Activated naive CD4-positive, alpha-beta T cell treated with anti-CD3 and anti-CD28 coated beads, Interleukin-2, amount 50 U/mL, for 24 hours (primary cell): Measurements from ENCODE around the gene CDC42EP4.
"Not testable (repeated sequence)": the region's sequence is repeated elsewhere in the genome, so short reads cannot be mapped to it uniquely, and the experiment has no call there.

ENCODE experiments used
- H3K27ac Mint-ChIP-seq: one replicate; pipeline ENCODE4 v1.8.0; 2021; ENCODE audit warnings: mild to moderate bottlenecking, mixed read lengths
- H3K27me3 Mint-ChIP-seq: one replicate; pipeline ENCODE4 v1.8.0; 2021; ENCODE audit warnings: mixed read lengths
- H3K36me3 Mint-ChIP-seq: one replicate; pipeline ENCODE4 v1.8.0; 2021; ENCODE audit warnings: mixed read lengths
- H3K4me1 Mint-ChIP-seq: one replicate; pipeline ENCODE4 v1.8.0; 2021; ENCODE audit warnings: mixed read lengths
- H3K4me3 Mint-ChIP-seq: one replicate; pipeline ENCODE4 v1.8.0; 2021; ENCODE audit warnings: mild to moderate bottlenecking, mixed read lengths
- H3K9me3 Mint-ChIP-seq: one replicate; pipeline ENCODE4 v1.8.0; 2021; ENCODE audit warnings: mixed read lengths

The CDC42EP4 gene

DNA sequence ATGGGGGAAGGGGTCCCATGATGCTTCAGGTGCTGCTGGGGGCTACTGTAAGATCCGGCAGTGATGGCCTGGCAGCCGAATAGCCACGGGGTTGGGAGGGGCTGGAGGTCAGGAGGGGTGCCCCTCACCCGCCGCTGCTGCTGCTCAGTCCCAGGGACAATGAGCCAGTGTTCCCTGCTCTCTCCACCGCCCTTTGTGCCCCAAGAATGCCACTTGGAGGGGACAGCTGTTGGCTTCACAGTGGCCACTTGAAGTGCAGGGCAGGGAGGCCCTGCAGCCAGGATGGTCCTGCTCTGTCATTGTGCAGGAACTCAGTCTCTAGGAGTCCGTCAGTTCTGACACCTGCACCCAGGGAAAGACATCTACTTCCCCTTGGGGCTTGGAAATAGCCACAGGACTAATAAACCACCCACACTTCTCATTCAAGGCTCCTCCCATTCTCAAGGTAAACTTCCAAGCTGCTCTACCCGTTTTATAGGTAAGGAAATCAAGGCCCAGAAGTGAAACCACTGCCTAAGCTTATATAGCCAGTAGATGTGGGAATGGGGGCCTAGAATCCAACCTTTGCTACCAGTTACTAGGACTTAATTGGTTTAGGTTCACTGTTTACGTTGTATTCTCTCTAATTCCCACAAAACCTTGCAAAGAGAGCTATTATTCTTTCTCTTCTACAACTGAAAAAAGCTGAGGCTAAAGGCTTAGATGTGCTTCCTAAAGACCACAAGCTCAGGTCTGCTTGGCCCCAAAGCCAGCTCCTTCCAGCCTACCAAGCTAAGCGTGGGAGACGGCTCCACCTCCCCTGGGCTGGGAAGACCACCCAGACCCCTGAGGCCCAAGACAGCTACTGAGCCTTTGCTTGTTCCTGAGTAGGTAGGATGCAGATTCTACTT, 43.9 kb downstream of the CDC42EP4 start:
- Mint-ChIP-seq H3K27me3 (no peaks in the 10 kb centered on the region), H3K4me1 (no peaks in the 10 kb centered on the region), H3K9me3 (no peaks in the 10 kb centered on the region), H3K36me3 (no peaks in the 10 kb centered on the region), H3K4me3 (no peak overlapping the region), H3K27ac (no peak overlapping the region)

DNA sequence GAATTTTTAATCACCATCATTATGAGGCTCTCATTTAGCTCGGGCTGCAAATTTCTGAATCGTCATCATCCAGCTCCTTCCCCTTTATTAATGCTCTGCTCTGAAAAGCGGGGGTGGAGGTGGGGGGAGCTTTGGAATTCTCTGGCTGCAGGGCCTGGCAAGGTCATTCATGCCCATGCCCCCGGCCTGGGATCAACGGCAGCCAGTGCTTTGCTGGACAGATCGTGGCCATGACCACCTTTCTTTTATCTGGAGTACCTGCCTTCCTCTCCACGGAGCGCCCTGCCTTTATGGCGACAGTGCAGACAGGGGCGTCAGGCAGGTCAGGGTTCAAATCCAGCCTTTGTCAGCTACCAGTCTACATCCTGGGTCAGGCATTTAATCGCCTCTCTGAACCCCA, 45.0 kb downstream of the CDC42EP4 start:
- Mint-ChIP-seq H3K27ac (no peak overlapping the region), H3K4me1 (no peaks in the 10 kb centered on the region), H3K36me3 (no peaks in the 10 kb centered on the region), H3K9me3 (no peaks in the 10 kb centered on the region), H3K4me3 (no peak overlapping the region), H3K27me3 (no peaks in the 10 kb centered on the region)

DNA sequence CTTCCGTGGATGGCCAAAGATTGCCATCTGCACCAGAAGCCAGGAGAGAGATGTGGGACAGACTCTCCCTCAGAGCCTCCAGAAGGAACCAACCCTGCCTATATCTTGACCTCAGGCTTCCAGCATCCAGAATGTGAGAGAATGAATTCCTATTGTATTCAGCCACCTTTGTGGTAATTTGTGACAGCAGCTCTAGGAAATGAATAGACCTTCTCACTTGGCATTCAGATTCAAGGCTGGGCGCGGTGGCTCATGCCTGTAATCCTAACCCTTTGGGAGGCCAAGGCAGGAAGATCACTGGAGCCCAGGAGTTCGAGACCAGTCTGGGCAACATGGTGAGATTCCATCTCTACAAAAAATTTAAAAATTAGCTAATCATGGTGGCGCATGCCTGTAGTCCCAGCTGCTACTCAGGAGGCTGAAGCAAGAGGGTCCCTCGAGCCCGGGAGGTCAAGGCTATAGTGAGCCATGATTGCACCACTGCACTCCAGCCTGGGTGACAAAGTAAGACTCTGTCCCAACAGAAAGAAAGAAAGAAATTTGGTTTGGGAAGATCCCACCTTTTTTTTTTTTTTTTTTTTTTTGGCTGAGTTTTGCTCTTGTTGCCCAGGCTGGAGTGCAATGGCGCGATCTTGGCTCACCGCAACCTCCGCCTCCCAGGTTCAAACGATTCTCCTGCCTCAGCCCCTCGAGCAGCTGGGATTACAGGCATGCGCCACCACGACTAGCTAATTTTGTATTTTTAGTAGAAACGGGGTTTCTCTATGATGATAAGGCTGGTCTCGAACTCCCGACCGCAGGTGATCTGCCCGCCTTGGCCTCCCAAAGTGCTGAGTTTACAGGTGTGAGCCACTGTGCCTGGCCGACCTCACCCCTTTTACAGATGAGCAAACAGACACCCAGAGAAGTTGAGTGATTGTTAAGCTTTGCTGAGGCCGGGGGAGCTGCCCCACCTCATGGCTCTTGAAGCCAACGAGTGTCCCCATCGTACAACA, 45.9 kb downstream of the CDC42EP4 start:
- no peaks in the 10 kb centered on the region for H3K36me3 Mint-ChIP-seq
- H3K27me3 Mint-ChIP-seq = no peaks in the 10 kb centered on the region
- H3K4me3 Mint-ChIP-seq = no peak overlapping the region
- no peaks in the 10 kb centered on the region for H3K9me3 Mint-ChIP-seq
- no peaks in the 10 kb centered on the region for H3K4me1 Mint-ChIP-seq
- H3K27ac Mint-ChIP-seq = no peak overlapping the region

DNA sequence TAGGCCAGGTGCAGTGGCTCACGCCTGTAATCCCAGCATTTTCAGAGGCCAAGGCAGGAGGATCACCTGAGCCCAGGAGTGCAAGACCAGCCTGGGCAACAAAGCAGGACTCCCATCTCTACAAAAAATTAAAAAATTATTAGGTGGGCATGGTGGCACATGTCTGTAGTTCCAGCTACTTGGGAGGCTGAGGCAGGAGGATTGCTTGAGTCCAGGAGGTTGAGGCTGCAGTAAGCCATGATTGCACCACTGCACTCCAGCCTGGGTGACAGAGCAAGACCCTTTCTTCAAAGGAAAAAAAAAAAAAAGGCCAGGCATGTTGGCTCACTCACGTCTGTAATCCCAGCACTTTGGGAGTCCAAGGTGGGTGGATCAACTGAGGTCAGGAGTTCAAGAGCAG, 47.4 kb downstream of the CDC42EP4 start:
- not testable (repeated sequence) for H3K27me3 Mint-ChIP-seq, H3K27ac Mint-ChIP-seq, H3K9me3 Mint-ChIP-seq, H3K4me3 Mint-ChIP-seq, H3K4me1 Mint-ChIP-seq, H3K36me3 Mint-ChIP-seq

DNA sequence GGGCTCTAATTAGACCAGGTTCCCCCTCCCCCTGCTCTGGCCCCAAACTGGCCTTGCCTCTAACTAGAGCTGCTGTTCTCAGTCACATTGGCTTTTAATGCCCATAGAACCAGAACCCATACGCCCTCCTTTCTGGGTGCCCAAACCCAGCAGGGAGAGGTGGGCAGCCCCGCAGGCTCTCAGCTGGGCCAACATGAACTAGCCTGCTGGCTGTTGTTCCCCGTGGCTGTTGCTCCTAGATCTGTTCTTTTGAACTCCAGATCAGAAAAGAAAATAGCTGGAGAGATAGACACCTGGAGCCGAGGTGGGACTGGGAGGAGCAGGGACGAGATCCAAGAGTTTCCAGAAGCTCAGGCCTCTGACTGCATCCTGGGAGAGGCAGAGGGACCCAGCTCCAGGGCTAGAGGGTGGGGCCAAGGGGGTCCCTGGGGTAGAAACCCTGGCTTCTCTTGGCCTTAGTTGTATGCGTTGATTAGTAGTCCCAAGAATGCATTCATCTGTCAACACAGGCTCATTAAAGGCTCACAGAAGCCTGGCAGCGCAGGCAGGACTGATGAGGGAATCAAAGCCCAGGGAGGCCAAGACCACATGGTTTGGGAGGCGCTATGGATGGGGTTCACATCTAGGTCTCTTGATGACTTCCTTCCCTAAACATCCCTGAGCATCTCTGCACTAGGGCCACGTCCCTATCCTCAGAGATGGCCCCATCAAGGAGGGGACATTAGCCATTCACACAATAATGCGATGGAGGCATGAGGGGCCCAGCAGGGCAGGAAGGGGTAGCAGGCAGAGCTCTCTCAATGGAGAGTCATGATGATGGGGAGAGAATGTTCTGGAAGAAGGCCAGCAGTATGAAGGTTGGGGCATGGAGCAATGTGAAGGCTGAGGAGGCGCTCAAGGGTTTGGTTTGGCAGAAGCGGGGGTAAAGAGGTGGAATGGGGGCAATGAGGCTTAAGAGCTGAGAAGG, 48.8 kb downstream of the CDC42EP4 start:
- H3K27me3 Mint-ChIP-seq = no peaks in the 10 kb centered on the region

DNA sequence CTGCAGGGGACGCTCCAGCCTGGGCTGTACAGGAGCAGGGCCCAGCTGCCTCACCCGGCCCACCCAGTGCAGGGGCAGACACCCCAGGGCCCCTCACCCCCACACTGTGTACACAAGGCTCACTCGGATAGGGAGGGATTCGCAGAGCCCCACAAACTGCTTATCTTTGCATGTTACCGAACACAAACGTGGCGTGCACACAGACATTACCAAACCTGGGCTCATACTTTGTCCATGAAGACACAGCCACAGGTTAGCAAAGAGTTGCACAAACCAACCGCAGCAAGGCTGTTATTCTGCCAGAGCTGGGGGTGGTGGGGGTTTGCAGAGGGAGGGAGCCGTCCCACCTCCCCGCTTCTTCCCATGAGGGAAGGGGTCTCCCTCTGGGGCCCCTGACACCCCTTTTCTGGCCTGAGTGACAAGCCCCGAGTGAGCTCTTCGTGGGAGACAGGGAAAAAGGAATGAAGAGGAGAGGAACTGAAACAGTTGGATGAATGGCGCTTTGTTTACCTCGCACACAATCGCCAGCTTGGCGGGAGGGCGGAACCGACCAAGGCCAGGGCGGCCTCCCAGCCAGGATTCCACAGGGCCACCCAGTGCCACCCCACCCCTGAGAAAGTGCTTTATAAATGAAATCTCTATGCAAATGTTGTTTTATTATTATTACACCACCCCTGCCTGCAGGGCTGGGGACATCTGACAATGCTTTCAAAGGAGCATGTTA, 49.7 kb downstream of the CDC42EP4 start:
- Mint-ChIP-seq H3K9me3 (no peaks in the 10 kb centered on the region), H3K36me3 (no peaks in the 10 kb centered on the region), H3K27me3 (no peaks in the 10 kb centered on the region), H3K27ac (no peak overlapping the region), H3K4me3 (no peak overlapping the region), H3K4me1 (no peaks in the 10 kb centered on the region)

More for the DNA sequence above, 48.8 kb downstream of the CDC42EP4 start:
- Mint-ChIP-seq H3K27ac (peak overlapping the region; percentile 32), H3K36me3 (no peaks in the 10 kb centered on the region), H3K4me3 (no peak overlapping the region), H3K9me3 (no peaks in the 10 kb centered on the region), H3K4me1 (no peaks in the 10 kb centered on the region)

DNA sequence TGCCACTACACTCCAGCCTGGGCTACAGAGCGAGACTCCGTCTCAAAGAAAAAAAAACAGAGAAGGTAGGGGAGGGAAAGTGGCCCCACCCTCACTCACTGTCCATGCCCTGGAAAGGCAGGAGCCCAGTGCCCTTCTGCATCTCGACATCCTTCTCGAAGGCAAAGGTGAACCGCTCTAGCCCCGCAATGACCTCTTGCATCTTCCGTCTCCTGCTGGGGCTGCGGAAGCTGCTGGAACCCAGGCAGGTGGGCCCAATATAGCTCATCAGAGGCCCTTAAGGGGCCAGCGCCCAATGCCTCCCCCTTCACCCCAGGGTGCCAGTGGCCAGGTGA, 50.2 kb downstream of the CDC42EP4 start, which contains the start of gene CPSF4L:
TSS of gene CPSF4L (minus strand) at position 264 of the 335 bp plus-strand sequence. CDS start at position 202, 62 bp downstream.
- Mint-ChIP-seq H3K4me3 (no peak within 1 kb of the TSS), H3K4me1 (no peaks in the 10 kb centered on the region), H3K9me3 (no peaks in the 10 kb centered on the region), H3K36me3 (no peaks in the 10 kb centered on the region), H3K27ac (peak within 1 kb of the TSS; percentile 32), H3K27me3 (no peaks in the 10 kb centered on the region)

DNA sequence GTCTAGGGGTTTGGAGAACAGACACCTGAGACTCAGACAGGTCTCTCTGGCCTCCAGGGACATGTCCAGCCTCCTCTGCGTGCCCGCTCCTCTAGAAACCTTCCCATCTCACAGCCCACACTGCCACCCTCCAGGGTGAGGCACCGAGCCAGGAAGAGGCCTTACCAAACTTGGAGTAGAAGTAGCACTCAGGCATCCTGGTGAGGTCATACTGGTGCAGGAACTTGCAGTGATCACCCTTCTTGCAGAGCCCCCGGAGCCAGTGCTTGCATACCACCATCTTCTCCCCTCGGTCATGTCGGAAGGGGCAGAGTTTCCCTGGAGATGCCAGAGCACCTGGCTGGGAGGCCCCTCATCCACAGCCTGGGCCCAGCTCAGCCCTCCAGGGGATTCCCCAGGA, 54.3 kb downstream of the CDC42EP4 start:
- no peaks in the 10 kb centered on the region for H3K36me3 Mint-ChIP-seq
- no peaks in the 10 kb centered on the region for H3K9me3 Mint-ChIP-seq
- H3K27me3 Mint-ChIP-seq = no peaks in the 10 kb centered on the region
- H3K4me1 Mint-ChIP-seq = no peaks in the 10 kb centered on the region
- no peak overlapping the region for H3K27ac Mint-ChIP-seq
- H3K4me3 Mint-ChIP-seq = no peak overlapping the region

DNA sequence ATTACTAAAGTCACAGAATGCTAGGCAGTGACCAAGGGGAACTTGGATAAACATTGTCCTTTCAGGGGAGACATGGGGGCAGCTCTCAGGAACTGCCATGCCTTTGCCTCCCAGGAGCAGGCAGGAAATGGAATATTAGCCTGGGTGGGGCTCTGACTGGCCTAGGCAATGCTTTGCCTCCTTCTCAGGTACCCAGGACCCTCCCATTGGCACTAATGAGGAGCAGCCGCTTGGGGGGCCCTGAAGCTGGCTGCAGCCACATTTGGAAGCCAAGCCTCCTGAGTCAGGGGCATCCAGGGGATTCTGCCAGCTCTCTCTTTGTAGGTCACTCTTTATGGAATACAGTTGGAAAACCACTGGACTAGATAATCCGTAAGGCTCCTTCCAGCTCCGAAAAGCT, 55.6 kb downstream of the CDC42EP4 start:
- H3K36me3 Mint-ChIP-seq = no peaks in the 10 kb centered on the region
- no peaks in the 10 kb centered on the region for H3K4me1 Mint-ChIP-seq
- no peak overlapping the region for H3K27ac Mint-ChIP-seq
- H3K4me3 Mint-ChIP-seq = no peak overlapping the region
- H3K27me3 Mint-ChIP-seq = no peaks in the 10 kb centered on the region
- no peaks in the 10 kb centered on the region for H3K9me3 Mint-ChIP-seq

DNA sequence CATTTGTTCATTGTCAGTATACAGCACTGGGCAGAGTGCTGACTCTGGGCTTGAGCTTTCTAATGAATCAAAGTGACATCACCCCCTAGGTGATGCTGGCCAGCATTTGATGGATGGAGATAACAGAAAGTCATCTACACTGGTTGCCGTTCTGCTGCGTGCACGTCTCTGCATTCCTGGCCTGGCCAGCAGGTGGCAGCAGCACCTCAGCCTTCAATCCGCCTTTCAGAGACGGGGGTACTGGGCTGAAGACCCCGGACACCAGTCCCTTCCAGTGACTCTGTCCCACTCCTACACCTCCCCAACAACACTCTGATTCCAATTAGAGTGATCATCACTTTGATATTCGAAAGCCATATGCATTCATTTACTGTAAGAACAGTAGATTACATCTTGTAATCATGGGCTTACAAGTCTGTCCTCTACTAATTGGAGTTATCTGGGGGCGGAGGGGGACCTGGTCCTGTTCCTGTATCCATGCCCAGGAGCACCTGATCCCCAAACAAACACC, 56.1 kb downstream of the CDC42EP4 start:
- Mint-ChIP-seq H3K27ac (no peak overlapping the region), H3K9me3 (no peaks in the 10 kb centered on the region), H3K27me3 (no peaks in the 10 kb centered on the region), H3K4me3 (no peak overlapping the region), H3K4me1 (no peaks in the 10 kb centered on the region), H3K36me3 (no peaks in the 10 kb centered on the region)

DNA sequence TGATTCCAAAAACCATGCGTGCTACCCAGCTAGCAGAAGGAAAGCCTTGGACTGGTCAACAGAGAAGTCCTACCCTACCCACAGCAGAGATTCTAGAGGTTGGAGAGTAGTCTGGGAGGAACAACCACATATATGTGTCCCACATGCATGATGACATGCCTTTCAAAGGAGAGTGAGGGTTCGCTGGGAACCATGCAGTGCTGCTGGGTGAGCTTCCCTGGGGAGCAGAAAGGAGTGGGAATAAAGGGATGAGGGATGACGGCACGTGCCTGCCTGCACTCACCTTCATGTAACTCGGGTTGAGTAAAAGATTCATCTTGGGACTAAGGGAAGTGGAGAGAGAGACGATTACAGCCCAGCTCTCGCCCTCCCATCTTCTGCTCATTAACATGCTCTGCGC, 59.9 kb downstream of the CDC42EP4 start:
- Mint-ChIP-seq H3K4me3 (no peak overlapping the region), H3K27ac (no peak overlapping the region), H3K27me3 (no peaks in the 10 kb centered on the region), H3K9me3 (no peaks in the 10 kb centered on the region), H3K36me3 (no peaks in the 10 kb centered on the region), H3K4me1 (no peaks in the 10 kb centered on the region)

DNA sequence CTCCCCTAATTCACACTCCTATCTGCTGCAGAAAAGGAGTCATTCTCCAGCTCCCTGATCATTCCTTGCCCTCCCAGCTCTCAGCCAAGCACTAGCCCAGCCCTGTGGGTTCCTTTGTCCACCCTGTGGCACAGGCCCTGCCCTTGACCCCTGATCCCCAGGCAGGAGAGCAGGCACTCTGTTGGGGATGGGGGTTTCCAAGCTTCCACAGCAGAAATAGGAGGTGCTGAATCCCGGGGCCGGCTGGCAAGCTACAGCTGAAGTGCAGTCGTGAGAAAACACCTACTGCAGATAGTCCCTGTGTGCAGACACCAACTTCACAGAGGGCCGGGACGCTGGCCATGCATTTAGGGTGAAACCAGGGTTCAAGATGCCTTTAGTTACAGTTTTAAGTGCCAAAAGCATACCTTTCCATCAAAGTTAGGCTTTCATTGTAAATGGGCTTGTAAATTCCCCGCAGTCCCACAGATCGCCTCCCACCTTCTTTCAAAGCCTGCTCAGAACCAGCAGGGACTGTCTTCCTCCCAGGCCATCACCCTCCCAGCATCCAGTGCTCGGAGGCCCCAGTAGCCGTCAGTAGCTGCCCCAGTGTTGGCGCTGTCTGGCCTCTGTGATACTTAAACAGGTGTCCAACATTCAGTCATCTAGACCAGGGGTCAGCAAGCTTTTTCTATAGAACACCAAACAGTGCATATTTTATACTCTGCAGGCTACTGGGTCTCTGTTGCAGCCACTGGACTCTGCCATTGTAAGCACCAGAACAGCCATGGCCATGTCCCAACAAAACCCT, 60.8 kb downstream of the CDC42EP4 start:
- Mint-ChIP-seq H3K36me3 (peaks cover 2% of the 10 kb centered on the region), H3K27me3 (no peaks in the 10 kb centered on the region), H3K4me1 (no peaks in the 10 kb centered on the region), H3K4me3 (no peak overlapping the region), H3K27ac (peak overlapping the region; percentile 39), H3K9me3 (no peaks in the 10 kb centered on the region)

DNA sequence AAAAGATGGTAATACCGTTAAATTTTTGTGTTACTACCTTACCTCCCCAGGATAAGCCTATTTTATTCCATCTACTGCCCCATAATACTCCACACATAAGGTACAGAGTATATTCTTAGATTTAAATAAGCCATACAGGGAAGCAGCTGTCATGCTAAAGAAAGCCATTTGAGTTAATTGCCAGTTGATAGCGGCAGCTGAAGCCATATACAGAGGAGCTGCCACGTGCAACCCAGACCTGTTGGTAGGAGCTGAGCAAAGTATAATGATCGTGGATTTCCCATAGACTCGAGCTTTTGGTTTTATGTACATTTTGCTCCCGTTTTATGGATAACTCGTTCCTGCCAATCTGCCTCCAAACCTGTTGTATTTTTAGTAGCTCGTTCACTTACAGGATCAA, 62.1 kb downstream of the CDC42EP4 start:
- Mint-ChIP-seq H3K9me3 (no peaks in the 10 kb centered on the region), H3K27me3 (no peaks in the 10 kb centered on the region), H3K4me1 (no peaks in the 10 kb centered on the region), H3K36me3 (peaks cover 2% of the 10 kb centered on the region), H3K4me3 (no peak overlapping the region), H3K27ac (no peak overlapping the region)

DNA sequence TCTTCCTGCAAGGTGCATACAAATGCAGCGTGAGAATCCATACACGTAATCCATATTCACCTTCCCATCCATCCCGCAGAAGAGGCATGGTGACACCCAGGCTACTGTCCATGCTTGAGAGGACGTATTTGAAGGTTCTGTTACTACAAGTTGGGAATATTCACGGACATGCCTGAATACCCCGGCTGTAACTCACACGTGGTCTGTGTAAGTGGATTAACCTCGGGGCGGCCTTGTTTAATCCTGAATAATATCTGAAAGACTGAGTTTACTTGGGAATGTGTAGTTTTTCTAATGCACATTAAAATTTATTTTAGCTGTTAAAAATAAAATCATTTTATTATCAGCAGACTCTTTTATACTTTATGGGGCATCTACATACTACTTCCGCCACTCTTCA, 63.3 kb downstream of the CDC42EP4 start:
- Mint-ChIP-seq H3K36me3 (peaks cover 3% of the 10 kb centered on the region), H3K9me3 (no peaks in the 10 kb centered on the region), H3K4me1 (no peaks in the 10 kb centered on the region), H3K4me3 (no peak overlapping the region), H3K27me3 (no peaks in the 10 kb centered on the region), H3K27ac (no peak overlapping the region)
